OCI-LY1 (cell line): ENCODE results near the gene MYO18B.

Source experiments
- CTCF ChIP-seq: fragments of 200-600 bp; sonication (generic), shearing (Covaris generic); IDR thresholded peaks from 2 replicates; pipeline ENCODE4 v1.5.1; 2017; ENCODE audit warnings: mild to moderate bottlenecking, antibody characterized with exemption, low read length, moderate library complexity, mixed read lengths
- EZH2 ChIP-seq: fragments of 200-600 bp; sonication (generic), shearing (Covaris generic); IDR thresholded peaks from 2 replicates; pipeline ENCODE4 v1.8.0; 2017; ENCODE audit warnings: borderline replicate concordance, mixed run types, mild to moderate bottlenecking, antibody characterized with exemption, low read length, moderate library complexity, mixed read lengths

DNA sequence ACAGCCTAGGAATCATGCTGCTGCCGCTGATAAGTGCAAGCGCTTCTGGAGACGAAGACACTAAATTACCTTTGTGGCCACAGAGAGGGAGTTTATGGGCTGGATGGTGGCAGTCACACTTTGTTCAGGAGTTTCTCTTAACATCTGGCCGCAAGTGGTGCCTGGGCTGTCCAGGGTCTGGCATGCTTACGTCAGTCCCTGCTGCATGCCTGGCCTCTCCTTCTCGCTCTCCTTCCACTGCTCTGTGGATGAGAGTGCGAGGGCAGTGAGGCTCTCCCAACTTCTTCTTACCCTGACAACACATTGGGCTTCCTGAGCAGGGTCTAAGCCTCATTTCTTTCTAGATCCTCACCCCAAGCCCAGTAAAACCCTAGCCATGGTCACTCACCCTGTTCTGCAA lies 266.6 kb downstream of the MYO18B start:
- TF ChIP-seq CTCF (no peak), EZH2 (no peak)
